Measurements from ENCODE around the gene KRTAP9-9. TPM values are rescaled to one million over a fixed set of nuclear protein-coding genes. Genes with fewer than 3 reads are reported as not detected.

The KRTAP9-9 gene
- total RNA-seq, 1 donor from 2014 or later: not detected

DNA sequence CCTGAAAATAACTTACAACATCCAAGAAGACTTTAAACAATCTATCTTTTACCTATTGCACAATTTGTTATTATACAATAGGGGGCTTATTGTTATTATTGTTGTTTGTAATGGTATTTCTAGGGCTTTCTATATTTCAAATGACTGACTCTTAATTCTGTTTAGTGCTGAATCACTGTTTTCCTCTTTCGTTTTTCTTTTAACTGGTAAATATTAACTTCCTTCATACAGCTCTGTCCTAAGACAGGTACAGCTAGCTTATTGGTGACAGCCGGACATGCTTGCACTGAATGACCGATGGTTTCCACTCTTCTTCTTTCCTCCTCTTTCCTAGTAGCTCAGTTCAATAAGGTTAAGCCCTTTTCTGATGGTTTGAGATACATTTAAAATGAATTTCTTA, 31.9 kb downstream of the KRTAP9-9 start:
- TF ChIP-seq EZH2 (IDR thresholded peaks at IDR 0.05; ENCODE audit: insufficient read depth, low read length): no peak
- TF ChIP-seq, protein P1, sequence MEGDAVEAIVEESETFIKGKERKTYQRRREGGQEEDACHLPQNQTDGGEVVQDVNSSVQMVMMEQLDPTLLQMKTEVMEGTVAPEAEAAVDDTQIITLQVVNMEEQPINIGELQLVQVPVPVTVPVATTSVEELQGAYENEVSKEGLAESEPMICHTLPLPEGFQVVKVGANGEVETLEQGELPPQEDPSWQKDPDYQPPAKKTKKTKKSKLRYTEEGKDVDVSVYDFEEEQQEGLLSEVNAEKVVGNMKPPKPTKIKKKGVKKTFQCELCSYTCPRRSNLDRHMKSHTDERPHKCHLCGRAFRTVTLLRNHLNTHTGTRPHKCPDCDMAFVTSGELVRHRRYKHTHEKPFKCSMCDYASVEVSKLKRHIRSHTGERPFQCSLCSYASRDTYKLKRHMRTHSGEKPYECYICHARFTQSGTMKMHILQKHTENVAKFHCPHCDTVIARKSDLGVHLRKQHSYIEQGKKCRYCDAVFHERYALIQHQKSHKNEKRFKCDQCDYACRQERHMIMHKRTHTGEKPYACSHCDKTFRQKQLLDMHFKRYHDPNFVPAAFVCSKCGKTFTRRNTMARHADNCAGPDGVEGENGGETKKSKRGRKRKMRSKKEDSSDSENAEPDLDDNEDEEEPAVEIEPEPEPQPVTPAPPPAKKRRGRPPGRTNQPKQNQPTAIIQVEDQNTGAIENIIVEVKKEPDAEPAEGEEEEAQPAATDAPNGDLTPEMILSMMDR (IDR thresholded peaks at IDR 0.05; ENCODE audit: insufficient read depth, low read depth, low read length): no peak
- Mint-ChIP-seq H3K27me3 (ENCODE audit: low read depth, unreplicated experiment) (no peaks in the 10 kb centered on the region), H3K27ac (ENCODE audit: unreplicated experiment) (no peak overlapping the region), H3K9me3 (ENCODE audit: unreplicated experiment) (no peaks in the 10 kb centered on the region), H3K4me3 (ENCODE audit: unreplicated experiment) (no peak overlapping the region), H3K36me3 (ENCODE audit: low read depth, unreplicated experiment) (no peaks in the 10 kb centered on the region), H3K4me1 (ENCODE audit: low read depth, unreplicated experiment) (peaks cover 17% of the 10 kb centered on the region)
- Histone ChIP-seq H3K4me1 (ENCODE audit: insufficient read depth, low read length) (no peaks in the 10 kb centered on the region), H4K20me1 (ENCODE audit: insufficient read depth, low read length) (no peaks in the 10 kb centered on the region), H3K27ac (ENCODE audit: low read depth, low read length) (no peak overlapping the region), H2AFZ (ENCODE audit: low read depth, low read length) (no peak overlapping the region), H3K79me2 (ENCODE audit: insufficient read depth, low read length) (no peaks in the 10 kb centered on the region), H3K9me3 (ENCODE audit: insufficient read depth, low read depth, low read length) (no peaks in the 10 kb centered on the region), H3K36me3 (ENCODE audit: insufficient read depth, low read length) (no peaks in the 10 kb centered on the region), H3K27me3 (ENCODE audit: insufficient read depth, low read length) (no peaks in the 10 kb centered on the region), H3K4me3 (ENCODE audit: insufficient read depth, low read depth, low read length) (no peak overlapping the region), H3K4me2 (ENCODE audit: low read length) (no peak overlapping the region), H3K9ac (ENCODE audit: low read length) (no peak overlapping the region)
- DNase-seq (ENCODE audit: low read depth) (no peak), FAIRE-seq (no peak)

DNA sequence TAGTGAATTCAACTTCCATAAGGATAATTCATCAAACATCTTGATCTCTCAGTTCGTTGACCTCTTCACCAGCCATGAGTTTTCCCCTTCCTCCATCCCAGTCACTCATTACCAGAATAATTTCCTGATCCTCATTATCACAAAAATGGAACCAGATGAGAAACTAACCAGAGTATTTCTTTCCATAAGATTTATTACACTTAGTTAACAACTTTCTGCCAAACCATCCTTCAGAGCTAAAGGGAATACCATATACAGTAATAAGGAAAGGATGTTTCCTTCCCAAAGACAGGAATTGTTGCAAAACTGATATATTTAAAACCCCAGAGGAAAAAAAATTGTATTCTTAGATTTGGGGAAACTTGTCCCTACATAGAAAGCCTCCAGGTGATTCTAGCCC, 38.8 kb downstream of the KRTAP9-9 start:
- Histone ChIP-seq H4K20me1 (ENCODE audit: insufficient read depth, low read length) (no peaks in the 10 kb centered on the region), H3K27me3 (ENCODE audit: insufficient read depth, low read length) (no peaks in the 10 kb centered on the region), H3K9me3 (ENCODE audit: insufficient read depth, low read depth, low read length) (no peaks in the 10 kb centered on the region), H3K4me3 (ENCODE audit: insufficient read depth, low read depth, low read length) (no peak overlapping the region), H3K4me1 (ENCODE audit: insufficient read depth, low read length) (no peaks in the 10 kb centered on the region), H3K9ac (ENCODE audit: low read length) (no peak overlapping the region), H2AFZ (ENCODE audit: low read depth, low read length) (no peak overlapping the region), H3K4me2 (ENCODE audit: low read length) (no peak overlapping the region), H3K79me2 (ENCODE audit: insufficient read depth, low read length) (no peaks in the 10 kb centered on the region), H3K36me3 (ENCODE audit: insufficient read depth, low read length) (no peaks in the 10 kb centered on the region), H3K27ac (ENCODE audit: low read depth, low read length) (no peak overlapping the region)
- Mint-ChIP-seq H3K4me3 (ENCODE audit: unreplicated experiment) (no peak overlapping the region), H3K27me3 (ENCODE audit: low read depth, unreplicated experiment) (no peaks in the 10 kb centered on the region), H3K9me3 (ENCODE audit: unreplicated experiment) (no peaks in the 10 kb centered on the region), H3K4me1 (ENCODE audit: low read depth, unreplicated experiment) (no peaks in the 10 kb centered on the region), H3K27ac (ENCODE audit: unreplicated experiment) (no peak overlapping the region), H3K36me3 (ENCODE audit: low read depth, unreplicated experiment) (no peaks in the 10 kb centered on the region)
- FAIRE-seq (no peak), DNase-seq (ENCODE audit: low read depth) (no peak)
- TF ChIP-seq EZH2 (IDR thresholded peaks at IDR 0.05; ENCODE audit: insufficient read depth, low read length): no peak
- TF ChIP-seq, protein P1 (IDR thresholded peaks at IDR 0.05; ENCODE audit: insufficient read depth, low read depth, low read length): no peak

- H3K9me3 ChIP-seq (ENCODE audit: insufficient read depth, low read depth, low read length): no peaks in the 10 kb centered on the region
- Mint-ChIP-seq H3K4me1 (ENCODE audit: low read depth, unreplicated experiment) (no peaks in the 10 kb centered on the region), H3K36me3 (ENCODE audit: low read depth, unreplicated experiment) (no peaks in the 10 kb centered on the region), H3K4me3 (ENCODE audit: unreplicated experiment) (no peak overlapping the region), H3K9me3 (ENCODE audit: unreplicated experiment) (no peaks in the 10 kb centered on the region), H3K27ac (ENCODE audit: unreplicated experiment) (no peak overlapping the region), H3K27me3 (ENCODE audit: low read depth, unreplicated experiment) (peaks cover under 1% of the 10 kb centered on the region)
- no peak overlapping the region for H2AFZ ChIP-seq (ENCODE audit: low read depth, low read length)
- no peaks in the 10 kb centered on the region for H3K79me2 ChIP-seq (ENCODE audit: insufficient read depth, low read length)
- DNase-seq (ENCODE audit: low read depth) (no peak), FAIRE-seq (no peak)
- H3K4me3 ChIP-seq (ENCODE audit: insufficient read depth, low read depth, low read length): no peak overlapping the region
- no peak overlapping the region for H3K27ac ChIP-seq (ENCODE audit: low read depth, low read length)
- TF ChIP-seq EZH2 (IDR thresholded peaks at IDR 0.05; ENCODE audit: insufficient read depth, low read length): no peak
- TF ChIP-seq, protein P1 (IDR thresholded peaks at IDR 0.05; ENCODE audit: insufficient read depth, low read depth, low read length): no peak
- H3K4me1 ChIP-seq (ENCODE audit: insufficient read depth, low read length): no peaks in the 10 kb centered on the region
- no peaks in the 10 kb centered on the region for H4K20me1 ChIP-seq (ENCODE audit: insufficient read depth, low read length)
- H3K9ac ChIP-seq (ENCODE audit: low read length): no peak overlapping the region
- H3K27me3 ChIP-seq (ENCODE audit: insufficient read depth, low read length): no peaks in the 10 kb centered on the region
- H3K4me2 ChIP-seq (ENCODE audit: low read length): no peak overlapping the region
- H3K36me3 ChIP-seq (ENCODE audit: insufficient read depth, low read length): no peaks in the 10 kb centered on the region
Measured at GRCh38 chr17:41296846-41297245, 41.7 kb downstream of the KRTAP9-9 start.

Data from astrocyte (in vitro differentiated cells and primary cell).